IgD-negative memory B cell (primary cell): Measurements from ENCODE around the gene LRP1B. TPM values are rescaled to one million over a fixed set of nuclear protein-coding genes. Genes with fewer than 3 reads are reported as not detected.
"Not testable (repeated sequence)": the region's sequence is repeated elsewhere in the genome, so short reads cannot be mapped to it uniquely, and the experiment has no call there.

Experiments used
- H3K27ac Mint-ChIP-seq, 3 donors: one replicate each; pipeline ENCODE4 v1.8.0; 2020 to 2022; ENCODE audit warnings: mild to moderate bottlenecking in 3 of 3, mixed read lengths in 3 of 3, moderate library complexity in 1 of 3
- H3K27me3 Mint-ChIP-seq: one replicate; pipeline ENCODE4 v1.8.0; 2021; ENCODE audit warnings: mixed read lengths
- H3K36me3 Mint-ChIP-seq: one replicate; pipeline ENCODE4 v1.8.0; 2020; ENCODE audit warnings: mild to moderate bottlenecking, mixed read lengths
- H3K4me1 Mint-ChIP-seq, 3 donors: one replicate each; pipeline ENCODE4 v1.8.0; 2020 to 2022; ENCODE audit warnings: mixed read lengths in 3 of 3, mild to moderate bottlenecking in 1 of 3
- H3K4me3 Mint-ChIP-seq, 4 donors: one replicate each; pipeline ENCODE4 v1.8.0; 2020 to 2022; ENCODE audit warnings: mild to moderate bottlenecking in 4 of 4, mixed read lengths in 4 of 4, moderate library complexity in 3 of 4
- H3K9me3 Mint-ChIP-seq, 3 donors: one replicate each; pipeline ENCODE4 v1.8.0; 2020 to 2021; ENCODE audit warnings: mixed read lengths in 3 of 3, mild to moderate bottlenecking in 1 of 3
- polyA plus RNA-seq: library from polyadenylated mRNA; unstranded; fragments of 300-500 nt; fragmentation: Illumina TruSeq; gene quantifications from one replicate; pipeline ENCODE4 v1.2.3, GENCODE V29; 2021

The LRP1B gene
- polyA plus RNA-seq, 1 donor from 2014 or later: not detected

DNA sequence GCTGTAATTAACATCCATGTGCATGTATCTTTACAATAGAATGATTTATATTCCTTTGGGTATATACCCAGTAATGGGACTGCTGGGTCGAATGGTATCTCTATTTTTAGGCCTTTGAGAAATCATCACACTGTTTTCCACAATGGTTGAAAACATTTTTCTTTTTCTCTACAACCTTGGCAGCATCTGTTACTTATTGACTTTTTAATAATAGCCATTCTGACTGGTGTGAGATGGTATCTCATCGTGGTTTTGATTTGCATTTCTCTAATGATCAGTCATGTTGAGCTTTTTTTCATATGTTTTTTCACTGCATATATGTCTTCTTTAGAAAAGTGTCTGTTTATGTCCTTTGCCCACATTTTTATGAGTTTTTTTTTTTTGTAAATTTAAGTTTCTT lies 1586.0 kb downstream of the LRP1B start:
- not testable (repeated sequence) for H3K27ac Mint-ChIP-seq, H3K4me1 Mint-ChIP-seq, H3K36me3 Mint-ChIP-seq, H3K9me3 Mint-ChIP-seq, H3K27me3 Mint-ChIP-seq, H3K4me3 Mint-ChIP-seq

DNA sequence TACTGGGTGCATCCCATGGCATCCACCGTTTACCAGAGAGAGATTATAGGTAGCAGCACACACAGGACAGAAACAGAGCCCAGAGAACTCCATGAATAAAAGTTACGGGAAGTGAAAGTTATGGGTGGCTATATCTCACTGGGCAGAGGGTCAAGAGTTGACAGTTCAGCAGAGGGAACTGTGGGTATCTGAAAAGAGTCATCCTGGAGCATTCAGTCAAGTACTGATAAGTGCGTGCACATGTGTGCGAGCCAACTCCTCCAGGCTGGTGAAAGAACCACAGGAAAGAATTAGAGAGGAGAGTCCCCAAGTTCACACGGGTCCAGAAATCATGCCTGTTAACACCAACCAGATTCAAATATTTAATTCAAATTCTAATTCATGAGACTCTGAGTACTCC lies 1588.2 kb downstream of the LRP1B start:
- H3K36me3 Mint-ChIP-seq: no peaks in the 10 kb centered on the region
- H3K9me3 Mint-ChIP-seq: peaks cover 2 to 3% (median 3%) of the 10 kb centered on the region in 3 donors
- no peak overlapping the region for H3K4me3 Mint-ChIP-seq
- H3K27me3 Mint-ChIP-seq: no peaks in the 10 kb centered on the region
- H3K4me1 Mint-ChIP-seq: no peaks in the 10 kb centered on the region
- no peak overlapping the region for H3K27ac Mint-ChIP-seq

DNA sequence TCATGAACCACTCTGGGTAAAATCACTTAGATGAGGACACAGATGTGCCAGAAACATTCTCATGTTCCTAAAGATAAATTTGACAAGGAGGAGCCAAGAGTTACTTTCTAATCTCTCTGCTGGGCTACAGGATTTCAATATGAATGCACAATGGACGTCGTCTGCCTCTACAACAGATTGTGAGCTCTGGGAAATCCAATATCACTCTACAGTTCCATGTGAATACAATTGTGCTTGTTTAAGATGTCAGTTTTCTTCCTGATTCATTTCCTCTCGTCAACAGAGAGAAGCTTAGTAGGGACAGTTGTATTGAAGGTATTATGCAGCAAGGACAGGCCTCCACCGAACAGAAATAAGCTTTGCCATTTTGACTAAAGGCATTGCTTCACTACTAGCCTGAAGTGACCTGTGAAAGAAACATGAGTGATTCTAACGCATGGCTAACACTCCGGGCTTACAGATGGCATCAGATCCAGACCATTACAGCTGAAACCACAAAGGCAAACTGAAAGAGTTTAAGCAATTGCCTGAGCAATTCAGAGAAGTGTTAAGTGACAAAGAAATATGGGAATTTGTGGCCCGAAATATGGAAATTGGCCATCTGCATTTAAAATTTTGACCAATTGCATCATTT lies 1591.5 kb downstream of the LRP1B start:
- H3K4me1 Mint-ChIP-seq: no peaks in the 10 kb centered on the region
- no peaks in the 10 kb centered on the region for H3K36me3 Mint-ChIP-seq
- no peak overlapping the region for H3K4me3 Mint-ChIP-seq
- no peaks in the 10 kb centered on the region for H3K27me3 Mint-ChIP-seq
- no peak overlapping the region for H3K27ac Mint-ChIP-seq
- peaks cover under 1 to 2% (median 2%) of the 10 kb centered on the region in 3 donors for H3K9me3 Mint-ChIP-seq

DNA sequence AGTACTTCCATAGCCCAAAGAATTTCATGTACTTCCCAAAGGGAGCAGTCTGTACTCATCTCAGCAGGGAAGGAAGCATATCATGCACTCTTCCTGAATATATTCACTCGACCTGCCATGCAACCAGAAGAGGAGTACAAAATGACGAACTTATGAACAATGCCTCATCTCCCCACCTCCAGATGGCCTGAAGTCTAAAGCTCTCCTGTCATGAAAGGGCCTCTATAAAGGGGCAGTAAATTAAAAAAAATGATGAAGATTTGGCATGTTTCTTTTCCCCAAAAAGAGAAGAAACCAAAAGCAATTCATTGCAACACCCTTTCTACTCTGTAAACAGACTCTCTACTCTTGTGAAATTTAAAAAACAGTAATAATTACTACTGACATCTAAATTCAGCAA lies 1601.1 kb downstream of the LRP1B start:
- H3K36me3 Mint-ChIP-seq: no peaks in the 10 kb centered on the region
- H3K4me3 Mint-ChIP-seq: no peak overlapping the region
- H3K4me1 Mint-ChIP-seq: no peaks in the 10 kb centered on the region
- no peak overlapping the region for H3K27ac Mint-ChIP-seq
- H3K27me3 Mint-ChIP-seq: no peaks in the 10 kb centered on the region
- H3K9me3 Mint-ChIP-seq: peaks cover 0 to 4% (median 0%) of the 10 kb centered on the region in 3 donors

DNA sequence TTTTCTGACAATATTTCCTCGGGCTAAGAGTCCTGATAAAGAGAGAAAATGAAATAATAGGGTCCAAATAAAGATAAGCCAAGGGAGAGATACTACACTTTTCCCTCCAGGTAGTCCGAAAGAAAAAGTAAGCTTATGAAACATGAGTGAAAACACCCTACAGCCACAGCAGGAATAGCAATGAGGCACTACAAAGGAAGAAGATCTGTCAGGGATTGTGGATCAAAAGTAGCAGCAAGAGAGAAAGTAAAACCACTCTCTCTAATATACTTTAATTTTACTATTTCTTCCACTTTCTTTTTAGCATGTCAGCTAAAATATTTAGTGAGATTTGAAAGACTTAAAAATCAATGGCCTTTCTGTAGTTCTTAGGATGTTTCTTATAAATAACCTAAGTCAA lies 1601.8 kb downstream of the LRP1B start:
- Mint-ChIP-seq H3K9me3 (peaks cover 0 to 4% (median 0%) of the 10 kb centered on the region in 3 donors), H3K27ac (no peak overlapping the region), H3K36me3 (no peaks in the 10 kb centered on the region), H3K4me3 (no peak overlapping the region), H3K4me1 (no peaks in the 10 kb centered on the region), H3K27me3 (no peaks in the 10 kb centered on the region)

DNA sequence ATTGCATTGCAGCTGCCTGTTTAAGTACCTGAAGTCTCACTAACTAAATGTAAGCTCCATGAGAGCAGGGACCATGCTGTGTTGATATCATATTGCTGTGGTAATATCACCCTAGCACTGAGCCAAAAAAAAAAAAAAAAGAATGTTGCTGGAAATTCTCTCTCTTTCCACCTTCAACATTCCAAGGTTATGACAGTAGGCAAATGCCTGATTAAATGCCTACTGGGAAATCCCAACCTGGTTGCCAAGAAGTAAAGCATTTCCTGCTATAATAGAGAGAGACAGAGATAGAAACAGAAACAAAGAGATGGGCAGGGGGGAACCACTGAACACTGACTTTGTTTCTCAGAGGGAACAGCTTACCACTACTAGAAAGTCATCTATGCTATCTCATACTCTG lies 1604.2 kb downstream of the LRP1B start:
- Mint-ChIP-seq H3K36me3 (no peaks in the 10 kb centered on the region), H3K27me3 (no peaks in the 10 kb centered on the region), H3K4me3 (no peak overlapping the region), H3K4me1 (no peaks in the 10 kb centered on the region), H3K27ac (no peak overlapping the region), H3K9me3 (peaks cover 0 to 1% (median 0%) of the 10 kb centered on the region in 3 donors)

DNA sequence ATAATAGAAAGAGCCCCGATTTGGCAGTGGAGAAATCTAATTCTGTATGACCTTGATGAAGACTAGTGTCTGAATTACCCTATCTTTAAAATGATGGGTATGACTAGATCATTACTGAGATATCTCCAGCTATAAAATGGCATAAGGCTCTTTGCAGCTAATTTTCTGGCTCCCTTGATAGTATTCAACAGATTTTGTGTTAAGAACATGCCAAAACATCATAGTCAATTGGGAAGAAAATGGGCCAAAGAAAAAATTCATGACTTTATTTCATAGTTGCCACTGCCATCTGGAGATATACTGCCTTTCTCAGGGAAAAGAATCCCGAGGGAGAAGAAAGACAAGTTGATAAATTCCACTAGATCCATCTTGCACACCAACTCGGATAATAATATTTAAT lies 1618.7 kb downstream of the LRP1B start:
- peaks cover 0 to 11% (median 2%) of the 10 kb centered on the region in 3 donors for H3K9me3 Mint-ChIP-seq
- H3K27ac Mint-ChIP-seq: no peak overlapping the region
- no peaks in the 10 kb centered on the region for H3K4me1 Mint-ChIP-seq
- H3K27me3 Mint-ChIP-seq: no peaks in the 10 kb centered on the region
- no peaks in the 10 kb centered on the region for H3K36me3 Mint-ChIP-seq
- H3K4me3 Mint-ChIP-seq: no peak overlapping the region

DNA sequence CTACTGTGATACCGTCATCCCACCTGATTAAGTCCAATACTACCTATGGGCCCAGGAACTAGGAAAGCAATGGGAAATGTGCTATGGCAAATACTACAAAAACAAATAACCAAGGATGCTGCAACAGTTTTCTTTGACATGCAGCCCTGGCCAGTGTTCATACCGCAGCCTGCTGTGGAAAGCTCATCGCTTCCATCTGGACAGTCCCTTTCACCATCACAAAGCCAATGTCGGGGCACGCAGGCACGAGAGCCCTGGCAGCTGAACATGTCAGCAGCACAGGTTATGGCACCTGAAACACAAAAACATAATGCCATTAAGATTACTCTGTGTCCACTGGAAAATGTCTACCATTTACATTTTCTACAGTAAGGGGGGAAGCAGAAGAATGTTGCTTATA lies 1621.1 kb downstream of the LRP1B start:
- H3K4me1 Mint-ChIP-seq: no peaks in the 10 kb centered on the region
- no peaks in the 10 kb centered on the region for H3K36me3 Mint-ChIP-seq
- H3K9me3 Mint-ChIP-seq: peaks cover 0 to 11% (median 2%) of the 10 kb centered on the region in 3 donors
- no peaks in the 10 kb centered on the region for H3K27me3 Mint-ChIP-seq
- H3K27ac Mint-ChIP-seq: no peak overlapping the region
- no peak overlapping the region for H3K4me3 Mint-ChIP-seq

DNA sequence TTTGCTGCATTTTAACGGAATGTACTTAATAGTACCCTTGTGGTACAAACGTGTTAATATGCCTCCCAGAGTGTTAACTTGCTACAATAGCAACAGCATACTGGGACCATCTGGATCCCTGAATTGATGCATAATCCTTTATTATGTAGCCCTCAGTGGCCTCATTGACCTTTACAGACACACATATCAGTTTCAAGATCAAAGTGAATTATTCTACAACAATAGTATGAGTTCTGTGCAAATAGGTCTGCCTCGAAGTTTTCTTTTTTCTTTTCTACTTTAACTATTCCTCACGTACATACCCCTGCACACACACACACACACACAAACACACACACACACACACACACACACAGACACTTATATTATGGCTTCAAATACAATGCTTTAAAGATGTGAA lies 1622.1 kb downstream of the LRP1B start:
- Mint-ChIP-seq H3K4me3 (no peak overlapping the region), H3K9me3 (peaks cover 0 to 11% (median 2%) of the 10 kb centered on the region in 3 donors), H3K27me3 (no peaks in the 10 kb centered on the region), H3K27ac (no peak overlapping the region), H3K36me3 (no peaks in the 10 kb centered on the region), H3K4me1 (no peaks in the 10 kb centered on the region)

DNA sequence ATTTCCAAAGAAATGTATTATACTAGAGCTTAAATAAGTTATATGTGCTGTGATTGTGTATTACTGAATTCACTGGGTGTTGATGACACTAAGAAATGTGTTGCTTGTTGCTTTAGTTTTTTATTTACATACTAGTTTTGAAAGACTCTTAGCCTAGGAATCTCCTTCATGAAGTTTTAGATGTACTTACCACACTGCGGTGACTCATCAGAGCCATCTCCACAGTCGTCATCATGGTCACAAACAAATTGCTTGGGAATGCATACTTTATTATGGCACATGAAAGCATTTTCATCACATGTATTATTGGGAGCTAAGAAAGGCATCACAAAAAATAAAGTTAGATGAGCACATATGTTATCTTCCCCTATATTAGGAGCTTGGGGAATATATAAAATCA lies 1624.2 kb downstream of the LRP1B start:
- peaks cover 0 to 11% (median 2%) of the 10 kb centered on the region in 3 donors for H3K9me3 Mint-ChIP-seq
- no peak overlapping the region for H3K4me3 Mint-ChIP-seq
- H3K36me3 Mint-ChIP-seq: no peaks in the 10 kb centered on the region
- H3K4me1 Mint-ChIP-seq: no peaks in the 10 kb centered on the region
- no peak overlapping the region for H3K27ac Mint-ChIP-seq
- no peaks in the 10 kb centered on the region for H3K27me3 Mint-ChIP-seq

DNA sequence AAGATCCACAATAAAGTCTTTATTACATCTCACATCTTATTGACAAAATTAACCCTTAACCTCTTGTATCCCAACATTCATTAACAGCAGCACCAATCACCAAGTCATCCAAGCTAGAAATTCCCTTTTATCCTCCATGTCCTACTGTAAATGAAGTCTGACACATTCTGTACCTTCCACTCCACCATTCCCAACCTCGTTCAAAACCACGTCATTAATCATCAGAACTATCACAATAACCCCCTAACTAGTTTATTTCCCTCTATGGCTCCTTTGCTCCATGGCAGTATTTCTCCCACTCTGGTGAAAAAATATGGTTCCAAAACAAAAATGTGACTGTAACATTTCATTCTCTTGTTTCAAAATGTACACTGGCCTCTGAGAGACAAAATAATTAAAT lies 1626.2 kb downstream of the LRP1B start:
- H3K9me3 Mint-ChIP-seq: peaks cover 0 to 1% (median 0%) of the 10 kb centered on the region in 3 donors
- no peaks in the 10 kb centered on the region for H3K27me3 Mint-ChIP-seq
- no peak overlapping the region for H3K4me3 Mint-ChIP-seq

DNA sequence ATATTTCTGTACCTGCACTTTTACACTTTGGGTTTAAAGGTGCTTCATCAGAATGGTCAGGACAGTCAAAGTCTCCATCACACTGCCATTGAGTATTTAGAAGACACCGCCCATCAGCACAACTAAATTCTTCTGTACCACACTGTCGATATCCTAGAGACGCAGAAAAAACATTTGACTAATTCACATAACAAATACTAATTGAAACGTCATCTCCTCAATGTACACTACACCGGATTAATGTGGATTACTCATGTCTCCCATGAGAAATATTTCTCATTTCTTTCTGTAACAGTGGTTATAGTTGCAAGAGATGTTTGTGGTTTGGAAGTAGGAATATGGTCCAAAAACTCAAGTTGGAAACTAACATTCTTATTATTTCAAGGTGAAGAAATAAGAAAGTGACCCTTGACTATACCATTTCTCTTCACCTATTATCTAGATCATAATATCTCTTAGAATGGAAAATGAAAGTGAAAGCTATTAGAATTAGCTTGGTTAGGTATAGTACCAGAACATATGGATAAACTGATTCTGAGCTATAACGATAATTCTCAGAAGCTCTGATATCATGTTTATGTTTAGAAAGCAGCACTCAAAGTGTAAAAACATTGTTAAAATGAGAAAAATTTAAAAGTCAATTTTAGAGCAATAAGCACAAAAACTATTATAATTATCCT lies 1627.7 kb downstream of the LRP1B start:
- Mint-ChIP-seq H3K4me1 (no peaks in the 10 kb centered on the region), H3K9me3 (no peaks in the 10 kb centered on the region), H3K27me3 (no peaks in the 10 kb centered on the region), H3K36me3 (no peaks in the 10 kb centered on the region), H3K4me3 (no peak overlapping the region), H3K27ac (no peak overlapping the region)

More for the DNA sequence above, 1626.2 kb downstream of the LRP1B start:
- Mint-ChIP-seq H3K4me1 (no peaks in the 10 kb centered on the region), H3K27ac (no peak overlapping the region), H3K36me3 (no peaks in the 10 kb centered on the region)

DNA sequence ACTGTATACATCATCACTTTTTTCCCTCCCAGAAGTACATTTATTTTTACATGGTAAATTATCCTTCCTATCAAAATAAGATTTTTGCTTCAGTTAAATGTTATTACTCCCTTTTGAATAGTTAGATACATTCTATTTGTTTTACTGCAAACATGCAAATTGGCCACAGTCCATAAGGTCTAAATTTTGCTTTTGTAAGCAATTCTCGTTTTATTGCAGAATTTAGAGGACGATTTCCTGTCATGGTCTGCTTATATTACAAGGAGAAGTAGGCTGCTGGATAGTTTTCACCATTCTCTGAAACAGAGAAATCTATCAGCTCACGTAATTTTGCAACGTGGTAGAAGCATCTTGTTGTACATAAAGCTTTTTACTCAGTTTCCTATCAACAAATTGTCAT lies 1632.5 kb downstream of the LRP1B start:
- H3K27ac Mint-ChIP-seq: no peak overlapping the region

DNA sequence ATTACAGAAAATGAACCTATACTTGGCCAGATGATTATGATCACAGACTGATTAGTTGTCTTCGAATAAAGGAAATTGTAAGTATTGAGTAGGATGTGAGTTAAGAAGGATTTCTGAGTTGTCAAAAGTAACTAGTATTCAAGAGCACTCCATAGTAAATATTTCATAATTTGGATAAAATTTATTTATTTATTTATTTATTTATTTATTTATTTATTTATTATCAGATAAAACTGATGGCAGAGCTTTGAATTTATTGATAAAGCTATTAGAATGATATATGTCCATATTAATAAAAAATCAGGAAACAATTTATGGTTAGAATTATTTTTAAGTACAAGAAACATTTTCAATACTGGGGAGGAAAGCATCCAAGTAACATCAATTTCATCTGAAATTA lies 1634.1 kb downstream of the LRP1B start:
- Mint-ChIP-seq H3K27me3 (no peaks in the 10 kb centered on the region), H3K9me3 (no peaks in the 10 kb centered on the region), H3K27ac (no peak overlapping the region), H3K4me1 (no peaks in the 10 kb centered on the region), H3K36me3 (no peaks in the 10 kb centered on the region), H3K4me3 (no peak overlapping the region)

More for the DNA sequence above, 1632.5 kb downstream of the LRP1B start:
- no peaks in the 10 kb centered on the region for H3K9me3 Mint-ChIP-seq
- no peaks in the 10 kb centered on the region for H3K4me1 Mint-ChIP-seq
- no peaks in the 10 kb centered on the region for H3K27me3 Mint-ChIP-seq
- no peaks in the 10 kb centered on the region for H3K36me3 Mint-ChIP-seq
- no peak overlapping the region for H3K4me3 Mint-ChIP-seq

DNA sequence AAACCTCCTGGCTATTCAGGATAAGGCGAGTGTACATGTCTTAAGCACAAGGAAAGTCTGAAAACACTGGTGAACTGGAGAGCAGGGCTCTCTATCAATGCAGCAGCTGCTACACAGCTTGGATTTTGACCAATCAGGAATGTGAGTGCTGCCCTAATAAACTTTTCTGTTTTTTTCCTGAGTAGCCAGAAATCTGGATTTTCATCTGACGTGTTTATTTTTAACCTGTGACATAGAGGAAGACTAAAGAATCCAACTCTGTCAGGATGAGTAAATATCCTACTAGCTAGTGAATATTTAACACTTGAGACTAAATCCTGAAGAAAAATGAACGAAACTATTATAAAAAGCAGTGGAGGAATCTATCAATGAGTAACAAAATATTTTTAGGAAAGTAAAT lies 1638.9 kb downstream of the LRP1B start:
- no peaks in the 10 kb centered on the region for H3K36me3 Mint-ChIP-seq
- H3K9me3 Mint-ChIP-seq: no peaks in the 10 kb centered on the region
- no peak overlapping the region for H3K4me3 Mint-ChIP-seq
- H3K27me3 Mint-ChIP-seq: no peaks in the 10 kb centered on the region
- H3K4me1 Mint-ChIP-seq: no peaks in the 10 kb centered on the region
- no peak overlapping the region for H3K27ac Mint-ChIP-seq

DNA sequence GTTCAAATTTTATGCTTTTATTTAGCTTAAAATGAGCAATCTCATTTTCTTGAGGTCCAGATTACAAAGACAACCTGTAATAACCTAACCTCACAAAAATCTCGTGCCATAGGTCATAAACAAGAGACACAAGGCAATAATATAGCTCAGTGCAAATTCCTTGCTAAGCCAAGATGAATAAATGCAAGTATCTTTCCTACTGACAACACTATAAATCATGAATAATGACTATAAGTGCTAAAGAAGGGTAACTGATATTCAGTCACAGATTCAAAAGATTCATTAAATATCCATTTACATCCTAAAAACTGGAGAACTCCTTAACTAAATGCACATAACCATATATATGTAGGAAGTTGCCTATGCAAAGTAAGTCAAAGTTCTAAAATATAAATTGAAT lies 1641.6 kb downstream of the LRP1B start:
- no peaks in the 10 kb centered on the region for H3K4me1 Mint-ChIP-seq
- H3K4me3 Mint-ChIP-seq: no peak overlapping the region
- H3K27ac Mint-ChIP-seq: no peak overlapping the region
- no peaks in the 10 kb centered on the region for H3K36me3 Mint-ChIP-seq
- no peaks in the 10 kb centered on the region for H3K27me3 Mint-ChIP-seq
- no peaks in the 10 kb centered on the region for H3K9me3 Mint-ChIP-seq
